K562 (cell line): ENCODE results near the gene PBX1. TPM values are rescaled to one million over a fixed set of nuclear protein-coding genes. Genes with fewer than 3 reads are reported as not detected.

Experiments
- ATAC-seq: fragments of 200-7000 bp; cut with Tn5 transposase; 3 replicates; pipeline ENCODE4 v1.9.1; 2020; ENCODE audit warnings: moderate library complexity
- BruUV-seq: library from RNA; stranded (reverse); fragments of 400-500 nt; replicated peaks from 2 replicates; lab custom pipeline; 2021; lab: Mats Ljungman, UMichigan
- CTCF ChIA-PET: fragments of 300-600 bp; formaldehyde crosslinking; extraction: SDS; loops from one replicate; lab custom pipeline; 2021; ENCODE audit warnings: low intra/inter-chr PET ratio; lab: Yijun Ruan, JAX
- POLR2A ChIA-PET: fragments of 300-600, 350-650 bp; sonication (Branson Sonifier 250); formaldehyde crosslinking; extraction: SDS; loops from one replicate; lab custom pipeline; 2021; ENCODE audit warnings: antibody characterized with exemption, inconsistent platforms; lab: Yijun Ruan, JAX
- DNase-seq, 4 experiments: peaks; one replicate each; pipeline versions ENCODE4 v3.0.0 to v3.0.0-alpha.2; 2011 to 2018; ENCODE audit warnings: low spot score in 3 of 4, mixed read lengths in 3 of 4; ENCODE audit errors: extremely low read depth in 1 of 4
- FAIRE-seq: peaks from 2 replicates; lab custom pipeline; 2011; peaks lifted over from hg19 to GRCh38; lab: Jason Lieb, UNC
- H2AFZ ChIP-seq: 2 replicates; pipeline ENCODE4 v1.6.0; 2011; ENCODE audit warnings: low read depth, low read length, control low read depth, inconsistent platforms
- H3K27ac ChIP-seq: fragments of 200-600 bp; 3 replicates; pipeline ENCODE4 v1.8.0; 2011; ENCODE audit warnings: low read depth, mild to moderate bottlenecking, control low read depth, inconsistent platforms, low read length, moderate library complexity, mixed read lengths; ENCODE audit errors: extremely low read depth
- H3K27me3 ChIP-seq, 2 experiments: fragments of 300-600 bp in 1 of 2; 2 replicates in 1 of 2; 3 replicates in 1 of 2; pipeline versions ENCODE4 v1.6.0 to v1.8.0; 2011; ENCODE audit warnings: inconsistent platforms in 2 of 2, low read length in 2 of 2, mild to moderate bottlenecking in 1 of 2, mixed read lengths in 1 of 2, moderate library complexity in 1 of 2; ENCODE audit not compliant: control insufficient read depth in 2 of 2, insufficient read depth in 2 of 2
- H3K36me3 ChIP-seq: fragments of 300-600 bp; 3 replicates; pipeline ENCODE4 v1.8.0; 2011; ENCODE audit warnings: mild to moderate bottlenecking, low read length, inconsistent platforms; ENCODE audit not compliant: control insufficient read depth, insufficient read depth
- H3K4me1 ChIP-seq, 2 experiments: fragments of 200-600 bp in 1 of 2; replicated peaks in 1 of 2; 2 replicates in 1 of 2; 3 replicates in 1 of 2; pipeline versions ENCODE4 v1.5.1 to v1.8.0; 2011; ENCODE audit warnings: inconsistent platforms in 2 of 2, low read length in 2 of 2, mild to moderate bottlenecking in 1 of 2, mixed read lengths in 1 of 2, moderate library complexity in 1 of 2; ENCODE audit not compliant: control insufficient read depth in 2 of 2, insufficient read depth in 2 of 2
- H3K4me2 ChIP-seq: 2 replicates; pipeline ENCODE4 v1.6.1; 2011; ENCODE audit warnings: low read length, control low read depth, inconsistent platforms, mixed read lengths; ENCODE audit not compliant: insufficient read depth
- H3K4me3 ChIP-seq: fragments of 200-600 bp; sonication (generic), shearing (Covaris generic); 2 replicates; pipeline ENCODE4 v1.5.1; 2016; ENCODE audit warnings: control low read depth, inconsistent platforms
- H3K79me2 ChIP-seq: fragments of 200-600 bp; 3 replicates; pipeline ENCODE4 v1.8.0; 2011; ENCODE audit warnings: low read length, inconsistent platforms; ENCODE audit not compliant: control insufficient read depth, insufficient read depth
- H3K9ac ChIP-seq, 2 experiments: 2 replicates each; pipeline versions ENCODE4 v1.6.0 to v1.6.1; 2011; ENCODE audit warnings: low read depth in 2 of 2, low read length in 2 of 2, control low read depth in 1 of 2, inconsistent platforms in 1 of 2, mild to moderate bottlenecking in 1 of 2, mixed read lengths in 1 of 2; ENCODE audit not compliant: insufficient read depth in 1 of 2
- H3K9me1 ChIP-seq: one replicate; pipeline ENCODE4 v1.6.0; 2011; ENCODE audit warnings: inconsistent platforms, mild to moderate bottlenecking, low read length, moderate library complexity; ENCODE audit not compliant: control insufficient read depth, insufficient read depth
- H3K9me3 ChIP-seq: replicated peaks from 2 replicates; pipeline ENCODE4 v1.5.1; 2011; ENCODE audit warnings: low read depth, low read length, inconsistent platforms; ENCODE audit not compliant: control insufficient read depth, insufficient read depth
- H4K20me1 ChIP-seq: replicated peaks from 2 replicates; pipeline ENCODE4 v1.6.1; 2011; ENCODE audit warnings: low read length, inconsistent platforms, mixed read lengths; ENCODE audit not compliant: control insufficient read depth, insufficient read depth
- ADNP ChIP-seq: fragments of 200-800 bp; sonication (Bioruptor generic); IDR thresholded peaks from 2 replicates; pipeline ENCODE4 v1.6.1; 2016; ENCODE audit warnings: missing genetic modification characterization, missing compliant biosample characterization
- ATF7 ChIP-seq: fragments of 450-650 bp; IDR thresholded peaks from 2 replicates; pipeline ENCODE4 v1.7.1; 2014; ENCODE audit warnings: mild to moderate bottlenecking, moderate library complexity
- BDP1 ChIP-seq: IDR thresholded peaks from 3 replicates; pipeline ENCODE4 v1.6.1; 2011; ENCODE audit not compliant: insufficient read length, insufficient read depth
- CLOCK ChIP-seq: fragments of 250-450 bp; sonication (Bioruptor Pico); IDR thresholded peaks from 2 replicates; pipeline ENCODE4 v1.4.0; 2020; ENCODE audit warnings: mild to moderate bottlenecking, moderate library complexity, borderline replicate concordance
- COPS2 ChIP-seq: fragments of 450-650 bp; conservative IDR thresholded peaks from 2 replicates; pipeline ENCODE4 v1.6.1; 2016; ENCODE audit warnings: mild to moderate bottlenecking, moderate library complexity
- EHMT2 ChIP-seq: fragments of 450-650 bp; IDR thresholded peaks from 2 replicates; pipeline ENCODE4 v1.6.1; 2018; ENCODE audit warnings: antibody characterized with exemption
- FOXO4 ChIP-seq: fragments of 450-650 bp; formaldehyde crosslinking; IDR thresholded peaks from 2 replicates; pipeline ENCODE4 v1.4.0; 2020; ENCODE audit warnings: mild to moderate bottlenecking, moderate library complexity
- KAT8 ChIP-seq: fragments of 450-650 bp; IDR thresholded peaks from 2 replicates; pipeline ENCODE4 v1.6.1; 2016; ENCODE audit warnings: low read depth, mild to moderate bottlenecking
- POLR2A ChIP-seq: fragments of 450-650 bp; conservative IDR thresholded peaks from 2 replicates; pipeline ENCODE4 v1.6.1; 2016
- RFX7 ChIP-seq: fragments of 250-450 bp; sonication (Bioruptor Pico); IDR thresholded peaks from 2 replicates; pipeline ENCODE4 v1.5.1; 2021; ENCODE audit warnings: mild to moderate bottlenecking
- USF2 ChIP-seq: sonication (generic); formaldehyde crosslinking; IDR thresholded peaks from 2 replicates; pipeline ENCODE4 v1.5.0; 2020; ENCODE audit warnings: missing genetic modification reagents
- ZNF146 ChIP-seq: IDR thresholded peaks from one replicate; pipeline ENCODE4 v1.6.1; 2018; ENCODE audit warnings: missing compliant biosample characterization; ENCODE audit not compliant: unreplicated experiment
- WGBS: fragments of 100-300 bp; shearing (Covaris generic); methylation state at CpG from one replicate; pipeline ENCODE4 v1.1.6; 2016; ENCODE audit warnings: low coverage, mixed read lengths; ENCODE audit not compliant: insufficient coverage; ENCODE audit errors: missing lambda C conversion rate; 5-methylcytosine and 5-hydroxymethylcytosine counted together
- in situ Hi-C: fragments of 300-500 bp; cut with MboI; formaldehyde crosslinking; loops from 4 replicates; pipeline ENCODE4 v1.15.0; 2018; ENCODE audit warnings: inconsistent platforms, mixed read lengths
- intact Hi-C: fragments of 100-400 bp; cut with micrococcal nuclease; formaldehyde crosslinking; loops from 2 replicates; pipeline ENCODE4 v1.14.2; 2022
- polyA plus RNA-seq, 8 experiments: library from polyadenylated mRNA; depleted of rRNA in 4 of 8; stranded (reverse) in 5 of 8; unstranded in 3 of 8; fragments of >200 nt; fragmentation: Nextera tagmentation in 2 of 8; fragmentation: Illumina TruSeq in 1 of 8; extraction: Ambion mirVana in 2 of 8; extraction: Trizol in 1 of 8; gene quantifications; 2 replicates each; pipeline versions ENCODE4 v1.2.1 to v1.2.3, GENCODE V29; 2011 to 2014; ENCODE audit warnings: inconsistent platforms in 1 of 8, missing spikeins in 1 of 8
- total RNA-seq, 7 experiments: library from RNA; depleted of rRNA in 6 of 7; stranded (reverse); fragments of >200 nt in 6 of 7; fragmentation: Illumina TruSeq in 2 of 7; extraction: Trizol in 2 of 7; gene quantifications; 2 replicates each; pipeline versions ENCODE4 v1.2.1 to v1.2.3, GENCODE V29; 2011 to 2021; ENCODE audit warnings: low replicate concordance in 1 of 7
- TF ChIP-seq, protein P1 (sequence below): fragments of 450-650 bp; IDR thresholded peaks from 2 replicates; pipeline ENCODE4 v1.6.1; 2016; ENCODE audit warnings: low read depth, mild to moderate bottlenecking, moderate library complexity
- TF ChIP-seq, protein P2 (sequence below): fragments of 450-650 bp; formaldehyde crosslinking; IDR thresholded peaks from 2 replicates; pipeline ENCODE4 v1.4.0; 2020; ENCODE audit warnings: mild to moderate bottlenecking

The PBX1 gene
- total and polyA plus RNA-seq, 9 of the 15 experiments (the other 6 are each of a cell fraction or from before 2014, with no cell fraction given), result 0.03 to 0.62 (median 0.17) TPM

DNA sequence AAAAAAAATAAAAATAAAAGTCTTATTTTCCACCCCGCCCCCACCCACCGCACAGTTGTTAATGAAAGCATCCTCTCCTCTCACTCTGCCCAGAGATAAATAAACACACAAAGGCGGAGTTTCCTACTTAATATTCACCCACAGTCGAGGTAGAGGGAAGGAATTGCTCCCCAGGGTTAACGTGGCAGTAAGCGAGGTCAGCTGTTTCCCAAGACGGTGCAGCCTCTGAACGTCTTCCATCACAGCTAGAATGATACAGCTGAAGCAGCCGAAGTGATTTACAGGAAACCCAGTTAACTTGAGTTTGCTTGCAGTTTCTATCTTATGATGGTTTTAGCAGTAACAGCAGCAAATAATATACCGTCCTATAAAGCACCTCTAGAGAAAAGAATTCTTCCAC lies 283.9 kb downstream of the PBX1 start:
- no TSS peak for BruUV-seq
- no peak for FAIRE-seq
- ATAC-seq, result no peak

More for the DNA sequence above, 283.9 kb downstream of the PBX1 start:
- Histone ChIP-seq H4K20me1 (no peaks in the 10 kb centered on the region), H3K79me2 (no peaks in the 10 kb centered on the region), H2AFZ (no peak overlapping the region), H3K9me1 (no peaks in the 10 kb centered on the region), H3K4me3 (no peak overlapping the region), H3K9me3 (no peaks in the 10 kb centered on the region), H3K36me3 (no peaks in the 10 kb centered on the region), H3K4me2 (no peak overlapping the region), H3K4me1 (no peaks in the 10 kb centered on the region), H3K27me3 (0 out of 5 replicates have a peak, but pooled peaks cover 0 to 4% of the 10 kb centered on the region in 2 experiments), H3K9ac (no peak overlapping the region), H3K27ac (no peak overlapping the region)
- under 1% methylated on average over 9 of the region's 10 CpGs for WGBS
- in situ Hi-C loops, result no loop called here
- intact Hi-C loops, result no loop called here
- ChIA-PET POLR2A (no interaction called here), CTCF (no interaction called here)
- no peak for DNase-seq
- no peak for TF ChIP-seq RFX7 (CRISPR knock-in tag)
- no peak for TF ChIP-seq FOXO4 (CRISPR knock-in tag)
- TF ChIP-seq ADNP (tag), result no peak
- TF ChIP-seq KAT8, result no peak
- TF ChIP-seq USF2, result no peak
- TF ChIP-seq, protein P1, sequence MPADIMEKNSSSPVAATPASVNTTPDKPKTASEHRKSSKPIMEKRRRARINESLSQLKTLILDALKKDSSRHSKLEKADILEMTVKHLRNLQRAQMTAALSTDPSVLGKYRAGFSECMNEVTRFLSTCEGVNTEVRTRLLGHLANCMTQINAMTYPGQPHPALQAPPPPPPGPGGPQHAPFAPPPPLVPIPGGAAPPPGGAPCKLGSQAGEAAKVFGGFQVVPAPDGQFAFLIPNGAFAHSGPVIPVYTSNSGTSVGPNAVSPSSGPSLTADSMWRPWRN, result no peak
- TF ChIP-seq BDP1, result no peak
- TF ChIP-seq, protein P2, sequence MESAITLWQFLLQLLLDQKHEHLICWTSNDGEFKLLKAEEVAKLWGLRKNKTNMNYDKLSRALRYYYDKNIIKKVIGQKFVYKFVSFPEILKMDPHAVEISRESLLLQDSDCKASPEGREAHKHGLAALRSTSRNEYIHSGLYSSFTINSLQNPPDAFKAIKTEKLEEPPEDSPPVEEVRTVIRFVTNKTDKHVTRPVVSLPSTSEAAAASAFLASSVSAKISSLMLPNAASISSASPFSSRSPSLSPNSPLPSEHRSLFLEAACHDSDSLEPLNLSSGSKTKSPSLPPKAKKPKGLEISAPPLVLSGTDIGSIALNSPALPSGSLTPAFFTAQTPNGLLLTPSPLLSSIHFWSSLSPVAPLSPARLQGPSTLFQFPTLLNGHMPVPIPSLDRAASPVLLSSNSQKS (CRISPR knock-in tag), result no peak
- TF ChIP-seq EHMT2, result no peak
- TF ChIP-seq CLOCK (CRISPR knock-in tag), result no peak
- TF ChIP-seq COPS2, result no peak
- no peak for TF ChIP-seq POLR2A
- no peak for TF ChIP-seq ZNF146 (CRISPR knock-in tag)
- TF ChIP-seq ATF7, result no peak
